Esophagus squamous epithelium (tissue), 4 donors: Measurements from ENCODE around the gene KRT3.

ENCODE experiments used
- CTCF ChIP-seq, 6 experiments: fragments of 450-650 bp in 4 of 6; fragments of 200-600 bp in 2 of 6; sonication (generic) in 2 of 6; IDR thresholded peaks; one replicate each; pipeline ENCODE4 v1.5.1; 2016 to 2019; ENCODE audit warnings: antibody characterized with exemption in 6 of 6, mild to moderate bottlenecking in 4 of 6, moderate library complexity in 4 of 6
- POLR2A ChIP-seq, 4 donors: fragments of 450-650 bp; IDR thresholded peaks; one replicate each; pipeline ENCODE4 v1.6.1; 2017; ENCODE audit warnings: antibody characterized with exemption in 4 of 4, mild to moderate bottlenecking in 4 of 4, moderate library complexity in 3 of 4

- no peak for TF ChIP-seq CTCF (IDR thresholded peaks at IDR 0.05)
- TF ChIP-seq POLR2A (IDR thresholded peaks at IDR 0.05): no peak
These were observed at the start of gene KRT3 for GRCh38 chr12:52795694-52796428.
